Measurements from ENCODE around the gene PNPLA2.

The PNPLA2 gene

GRCh38 chr11:836274-836673 lies 17.6 kb downstream of the PNPLA2 start:
- Mint-ChIP-seq H3K27me3 (peaks cover 6% of the 10 kb centered on the region), H3K36me3 (ENCODE audit: low read depth) (peaks cover 14% of the 10 kb centered on the region), H3K27ac (no peak overlapping the region), H3K4me1 (ENCODE audit: low read depth) (peaks cover 35% of the 10 kb centered on the region), H3K9me3 (no peaks in the 10 kb centered on the region), H3K4me3 (no peak overlapping the region)

GRCh38 chr11:836700-837099 lies 18.0 kb downstream of the PNPLA2 start:
- no peaks in the 10 kb centered on the region for H3K9me3 Mint-ChIP-seq
- H3K4me3 Mint-ChIP-seq, result no peak overlapping the region
- no peak overlapping the region for H3K27ac Mint-ChIP-seq
- H3K36me3 Mint-ChIP-seq (ENCODE audit: low read depth), result peaks cover 14% of the 10 kb centered on the region
- peaks cover 36% of the 10 kb centered on the region for H3K4me1 Mint-ChIP-seq (ENCODE audit: low read depth)
- H3K27me3 Mint-ChIP-seq, result peaks cover 3% of the 10 kb centered on the region

GRCh38 chr11:837189-837989 lies 18.7 kb downstream of the PNPLA2 start:
- Mint-ChIP-seq H3K9me3 (no peaks in the 10 kb centered on the region), H3K36me3 (ENCODE audit: low read depth) (peaks cover 14% of the 10 kb centered on the region), H3K27me3 (no peaks in the 10 kb centered on the region), H3K4me3 (no peak overlapping the region), H3K4me1 (ENCODE audit: low read depth) (peaks cover 36% of the 10 kb centered on the region), H3K27ac (no peak overlapping the region)

GRCh38 chr11:837990-838307 lies 19.2 kb downstream of the PNPLA2 start:
- Mint-ChIP-seq H3K9me3 (no peaks in the 10 kb centered on the region), H3K27me3 (no peaks in the 10 kb centered on the region), H3K27ac (no peak overlapping the region), H3K4me1 (ENCODE audit: low read depth) (peaks cover 36% of the 10 kb centered on the region), H3K4me3 (no peak overlapping the region), H3K36me3 (ENCODE audit: low read depth) (peaks cover 14% of the 10 kb centered on the region)

- Mint-ChIP-seq H3K9me3 (no peaks in the 10 kb centered on the region), H3K27me3 (no peaks in the 10 kb centered on the region), H3K36me3 (ENCODE audit: low read depth) (peaks cover 14% of the 10 kb centered on the region), H3K4me3 (no peak overlapping the region), H3K27ac (no peak overlapping the region), H3K4me1 (ENCODE audit: low read depth) (peaks cover 37% of the 10 kb centered on the region)
Measured at GRCh38 chr11:838441-839279, 19.9 kb downstream of the PNPLA2 start.

GRCh38 chr11:839280-839623 lies 20.5 kb downstream of the PNPLA2 start:
- Mint-ChIP-seq H3K27me3 (no peaks in the 10 kb centered on the region), H3K4me3 (no peak overlapping the region), H3K9me3 (no peaks in the 10 kb centered on the region), H3K4me1 (ENCODE audit: low read depth) (peaks cover 37% of the 10 kb centered on the region), H3K27ac (no peak overlapping the region), H3K36me3 (ENCODE audit: low read depth) (peaks cover 14% of the 10 kb centered on the region)

- Mint-ChIP-seq H3K27me3 (no peaks in the 10 kb centered on the region), H3K9me3 (no peaks in the 10 kb centered on the region), H3K4me3 (peak overlapping the region; percentile 88), H3K36me3 (ENCODE audit: low read depth) (peaks cover 14% of the 10 kb centered on the region), H3K27ac (no peak overlapping the region), H3K4me1 (ENCODE audit: low read depth) (peaks cover 33% of the 10 kb centered on the region)
Measured at GRCh38 chr11:839875-840617, 21.3 kb downstream of the PNPLA2 start.

- H3K4me1 Mint-ChIP-seq (ENCODE audit: low read depth), result peaks cover 30% of the 10 kb centered on the region
- peak overlapping the region; percentile 88 for H3K4me3 Mint-ChIP-seq
- no peaks in the 10 kb centered on the region for H3K9me3 Mint-ChIP-seq
- H3K36me3 Mint-ChIP-seq (ENCODE audit: low read depth), result peaks cover 14% of the 10 kb centered on the region
- peak overlapping the region; percentile 76 for H3K27ac Mint-ChIP-seq
- no peaks in the 10 kb centered on the region for H3K27me3 Mint-ChIP-seq
Measured at GRCh38 chr11:841981-842369, 23.3 kb downstream of the PNPLA2 start.

- Mint-ChIP-seq H3K4me1 (ENCODE audit: low read depth) (peaks cover 30% of the 10 kb centered on the region), H3K27me3 (no peaks in the 10 kb centered on the region), H3K9me3 (no peaks in the 10 kb centered on the region), H3K36me3 (ENCODE audit: low read depth) (peaks cover 14% of the 10 kb centered on the region), H3K4me3 (peak within 1 kb of the TSS; percentile 88), H3K27ac (peak within 1 kb of the TSS; percentile 84)
Measured at GRCh38 chr11:842370-843002, 23.8 kb downstream of the PNPLA2 start, which contains the start of the genes POLR2L and TSPAN4. TSS of gene POLR2L (minus strand) at chr11:842529. CDS start at chr11:842508, 21 bp downstream. TSS of gene TSPAN4 (plus strand) at chr11:842852. CDS start at chr11:850305, 7,453 bp downstream.

GRCh38 chr11:843086-843734 lies 24.5 kb downstream of the PNPLA2 start:
- Mint-ChIP-seq H3K9me3 (no peaks in the 10 kb centered on the region), H3K4me3 (peak overlapping the region; percentile 76), H3K36me3 (ENCODE audit: low read depth) (peaks cover 14% of the 10 kb centered on the region), H3K4me1 (ENCODE audit: low read depth) (peaks cover 30% of the 10 kb centered on the region), H3K27ac (peak overlapping the region; percentile 67), H3K27me3 (no peaks in the 10 kb centered on the region)

- H3K4me3 Mint-ChIP-seq, result peak overlapping the region; percentile 76
- peaks cover 14% of the 10 kb centered on the region for H3K36me3 Mint-ChIP-seq (ENCODE audit: low read depth)
- no peaks in the 10 kb centered on the region for H3K9me3 Mint-ChIP-seq
Measured at GRCh38 chr11:843818-844692, 25.3 kb downstream of the PNPLA2 start.

GRCh38 chr11:844693-845644 lies 26.3 kb downstream of the PNPLA2 start:
- peaks cover 10% of the 10 kb centered on the region for H3K36me3 Mint-ChIP-seq (ENCODE audit: low read depth)
- no peaks in the 10 kb centered on the region for H3K9me3 Mint-ChIP-seq
- H3K4me1 Mint-ChIP-seq (ENCODE audit: low read depth), result peaks cover 35% of the 10 kb centered on the region
- H3K27ac Mint-ChIP-seq, result no peak overlapping the region
- no peak overlapping the region for H3K4me3 Mint-ChIP-seq
- H3K27me3 Mint-ChIP-seq, result no peaks in the 10 kb centered on the region

More at GRCh38 chr11:843818-844692, 25.3 kb downstream of the PNPLA2 start:
- Mint-ChIP-seq H3K27me3 (no peaks in the 10 kb centered on the region), H3K27ac (peak overlapping the region; percentile 67), H3K4me1 (ENCODE audit: low read depth) (peaks cover 36% of the 10 kb centered on the region)
